WTC11 (cell line): ENCODE results near the gene FAM53A.

ENCODE experiments used
- CTCF ChIP-seq: fragments of 200-600 bp; IDR thresholded peaks from 2 replicates; pipeline ENCODE4 v1.8.0; 2022; ENCODE audit warnings: antibody characterized with exemption
- EMX1 ChIP-seq: fragments of 250-450 bp; sonication (Bioruptor Pico); IDR thresholded peaks from 2 replicates; pipeline ENCODE4 v1.8.0; 2021; ENCODE audit warnings: mild to moderate bottlenecking
- IRF2 ChIP-seq: sonication (generic); formaldehyde crosslinking; IDR thresholded peaks from 2 replicates; pipeline ENCODE4 v1.8.0; 2022; ENCODE audit warnings: low read depth, missing genetic modification reagents, borderline replicate concordance
- NR2C2 ChIP-seq: sonication (generic); formaldehyde crosslinking; IDR thresholded peaks from 2 replicates; pipeline ENCODE4 v1.8.0; 2022; ENCODE audit warnings: mild to moderate bottlenecking, missing genetic modification reagents
- RELA ChIP-seq: sonication (generic); formaldehyde crosslinking; IDR thresholded peaks from 2 replicates; pipeline ENCODE4 v1.8.1; 2022; ENCODE audit warnings: missing genetic modification reagents, mild to moderate bottlenecking, borderline replicate concordance
- RORB ChIP-seq: fragments of 250-450 bp; sonication (Bioruptor Pico); IDR thresholded peaks from 2 replicates; pipeline ENCODE4 v1.9.0; 2021; ENCODE audit warnings: mild to moderate bottlenecking
- TCF7 ChIP-seq: sonication (generic); formaldehyde crosslinking; IDR thresholded peaks from 2 replicates; pipeline ENCODE4 v1.8.0; 2022; ENCODE audit warnings: mild to moderate bottlenecking, low read depth, missing genetic modification reagents, moderate library complexity
- TEAD4 ChIP-seq: sonication (generic); formaldehyde crosslinking; IDR thresholded peaks from 2 replicates; pipeline ENCODE4 v1.8.0; 2022; ENCODE audit warnings: mild to moderate bottlenecking, missing genetic modification reagents
- TP53 ChIP-seq: sonication (generic); formaldehyde crosslinking; IDR thresholded peaks from 2 replicates; pipeline ENCODE4 v1.8.1; 2023; ENCODE audit warnings: mild to moderate bottlenecking, missing genetic modification reagents
- ZBTB21 ChIP-seq: sonication (generic); formaldehyde crosslinking; IDR thresholded peaks from 2 replicates; pipeline ENCODE4 v1.8.1; 2023; ENCODE audit warnings: mild to moderate bottlenecking, missing genetic modification reagents, borderline replicate concordance
- ZNF263 ChIP-seq: sonication (generic); formaldehyde crosslinking; IDR thresholded peaks from 2 replicates; pipeline ENCODE4 v1.8.1; 2022; ENCODE audit warnings: low read depth, mild to moderate bottlenecking, moderate library complexity, missing genetic modification reagents
- ZNF416 ChIP-seq: fragments of 250-450 bp; sonication (Bioruptor Pico); IDR thresholded peaks from 2 replicates; pipeline ENCODE4 v1.9.0; 2021; ENCODE audit warnings: mild to moderate bottlenecking, inconsistent platforms
- TF ChIP-seq, protein P1 (sequence below): sonication (generic); formaldehyde crosslinking; IDR thresholded peaks from 2 replicates; pipeline ENCODE4 v1.8.1; 2023; ENCODE audit warnings: mild to moderate bottlenecking, missing genetic modification reagents
- TF ChIP-seq, protein P2 (sequence below): sonication (generic); formaldehyde crosslinking; IDR thresholded peaks from 2 replicates; pipeline ENCODE4 v1.8.1; 2023; ENCODE audit warnings: mild to moderate bottlenecking, missing genetic modification reagents, moderate library complexity

GRCh38 chr4:1654216-1654955, 29.7 kb downstream of the FAM53A start:
- TF ChIP-seq CTCF (no peak), NR2C2 (CRISPR knock-in tag) (no peak), TCF7 (CRISPR knock-in tag) (no peak), EMX1 (CRISPR knock-in tag) (no peak), RELA (CRISPR knock-in tag) (no peak), IRF2 (CRISPR knock-in tag) (no peak), TP53 (no peak), ZNF263 (no peak), ZBTB21 (CRISPR knock-in tag) (no peak), ZNF416 (CRISPR knock-in tag) (no peak), TEAD4 (CRISPR knock-in tag) (no peak), RORB (CRISPR knock-in tag) (no peak)
- TF ChIP-seq, protein P1, sequence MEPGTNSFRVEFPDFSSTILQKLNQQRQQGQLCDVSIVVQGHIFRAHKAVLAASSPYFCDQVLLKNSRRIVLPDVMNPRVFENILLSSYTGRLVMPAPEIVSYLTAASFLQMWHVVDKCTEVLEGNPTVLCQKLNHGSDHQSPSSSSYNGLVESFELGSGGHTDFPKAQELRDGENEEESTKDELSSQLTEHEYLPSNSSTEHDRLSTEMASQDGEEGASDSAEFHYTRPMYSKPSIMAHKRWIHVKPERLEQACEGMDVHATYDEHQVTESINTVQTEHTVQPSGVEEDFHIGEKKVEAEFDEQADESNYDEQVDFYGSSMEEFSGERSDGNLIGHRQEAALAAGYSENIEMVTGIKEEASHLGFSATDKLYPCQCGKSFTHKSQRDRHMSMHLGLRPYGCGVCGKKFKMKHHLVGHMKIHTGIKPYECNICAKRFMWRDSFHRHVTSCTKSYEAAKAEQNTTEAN (CRISPR knock-in tag) = no peak
- TF ChIP-seq, protein P2, sequence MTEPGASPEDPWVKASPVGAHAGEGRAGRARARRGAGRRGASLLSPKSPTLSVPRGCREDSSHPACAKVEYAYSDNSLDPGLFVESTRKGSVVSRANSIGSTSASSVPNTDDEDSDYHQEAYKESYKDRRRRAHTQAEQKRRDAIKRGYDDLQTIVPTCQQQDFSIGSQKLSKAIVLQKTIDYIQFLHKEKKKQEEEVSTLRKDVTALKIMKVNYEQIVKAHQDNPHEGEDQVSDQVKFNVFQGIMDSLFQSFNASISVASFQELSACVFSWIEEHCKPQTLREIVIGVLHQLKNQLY (CRISPR knock-in tag) = no peak
